ENCODE data around the gene PTPRG.
"Not testable (repeated sequence)": the region's sequence is repeated elsewhere in the genome, so short reads cannot be mapped to it uniquely, and the experiment has no call there.

Gene PTPRG

DNA sequence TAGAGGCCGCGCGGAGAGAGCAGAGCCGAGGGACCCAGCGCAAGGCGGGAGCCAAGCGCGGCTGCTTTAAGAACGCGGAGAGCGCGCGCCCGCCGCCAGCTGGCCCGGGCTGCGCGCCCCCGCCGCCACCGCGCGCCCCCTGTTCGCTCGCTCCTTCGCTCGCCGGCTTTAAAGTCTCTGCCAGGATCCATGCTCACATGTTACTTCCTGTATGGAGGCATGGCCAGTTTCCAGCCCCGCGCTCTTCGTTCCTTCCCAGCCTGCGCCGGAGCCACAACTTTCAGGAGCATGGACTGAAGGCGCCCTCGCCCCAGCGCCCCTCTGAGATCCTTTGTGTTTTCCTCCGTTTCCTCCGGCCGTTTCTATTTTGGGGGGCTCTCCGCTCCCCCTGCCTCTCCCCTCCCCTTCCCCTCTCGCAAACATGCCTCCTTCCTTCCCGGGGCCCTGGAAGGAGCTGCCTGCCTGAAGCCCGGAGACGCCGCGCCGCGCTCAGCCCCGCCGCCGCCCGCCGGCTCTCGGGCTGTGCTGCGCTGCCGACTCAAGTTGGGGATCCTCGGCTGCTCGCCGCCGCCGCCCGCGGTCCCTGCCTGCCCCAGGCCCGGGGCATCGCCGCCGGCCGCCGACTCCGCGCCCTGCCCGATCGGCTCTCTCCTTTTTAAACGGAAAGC is at the start of gene PTPRG:
Gene PTPRG (plus strand): TSS at position 198 of the 668 bp plus-strand sequence. CDS start 717 bp downstream, outside the sequence.
- DNase-seq = peak; percentile 57

DNA sequence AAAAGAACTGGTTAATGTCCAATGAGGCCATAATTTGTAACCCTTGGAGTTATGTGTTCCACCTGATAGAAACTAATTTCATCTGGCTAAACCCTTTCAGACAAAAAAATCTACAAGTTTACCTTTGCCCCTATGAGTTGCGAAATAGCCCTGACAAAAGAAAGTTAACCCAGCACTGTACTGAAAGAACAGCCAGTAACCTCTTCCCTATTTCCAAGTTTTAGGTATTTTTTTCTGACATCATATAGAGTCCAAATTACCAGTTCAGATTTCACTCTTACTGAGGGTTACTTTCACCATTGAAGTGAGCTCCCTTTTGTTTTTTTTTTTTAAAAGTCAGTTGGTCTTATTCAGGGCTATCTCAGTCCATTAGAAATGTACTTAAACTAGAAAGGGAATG is 42.8 kb upstream of the PTPRG start:
- DNase-seq = no peak

DNA sequence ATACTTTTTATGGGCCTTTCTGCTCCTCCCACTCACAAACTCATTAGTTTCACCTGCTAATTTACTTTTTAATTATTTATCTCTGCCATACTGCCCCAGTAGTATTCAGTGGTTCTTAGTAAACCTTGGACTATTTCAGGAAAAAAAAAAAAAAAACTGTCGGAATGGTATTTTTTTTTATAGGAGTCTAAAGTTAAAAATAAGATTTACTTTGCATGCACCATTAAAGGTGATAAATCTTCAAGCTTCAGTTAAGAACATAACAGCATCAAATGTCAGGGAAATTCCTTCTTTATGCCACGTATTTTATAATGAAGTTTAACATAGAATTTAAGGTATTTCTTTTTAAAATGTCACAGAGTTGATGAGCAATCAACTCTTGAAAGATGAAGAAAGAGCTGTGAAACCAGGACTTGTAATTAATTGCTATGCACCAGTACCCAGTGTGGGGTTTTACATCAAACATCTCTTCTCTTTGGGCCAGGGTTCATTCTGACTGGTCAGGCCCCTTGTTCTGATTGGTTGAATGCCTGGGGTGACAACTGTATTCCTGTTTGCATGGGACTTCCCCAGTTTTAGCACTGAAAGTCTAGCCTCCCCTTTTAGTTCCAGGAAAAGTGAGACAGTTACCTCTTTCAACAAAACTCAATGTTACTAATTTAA is 40.3 kb upstream of the PTPRG start:
- no peak for DNase-seq

DNA sequence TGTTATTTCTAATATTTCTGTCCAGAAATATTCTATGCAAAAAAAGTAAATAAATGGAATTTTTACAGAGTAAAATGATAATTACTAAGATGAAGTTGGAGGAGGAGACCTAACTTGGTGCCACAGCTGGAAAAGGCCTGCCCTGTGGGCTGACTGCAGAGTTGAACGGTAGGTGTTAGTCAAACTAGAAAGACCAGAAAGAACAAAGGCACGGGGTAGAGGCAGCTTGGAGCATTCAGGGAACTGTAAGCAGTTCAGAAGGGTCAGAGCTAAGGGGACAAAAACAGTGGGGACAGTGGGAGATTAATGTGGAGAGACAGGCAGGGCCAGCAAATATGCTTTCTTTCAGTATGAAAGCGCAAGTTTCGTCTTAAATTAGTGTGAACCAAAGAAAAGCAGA is 39.3 kb upstream of the PTPRG start:
- DNase-seq = no peak

DNA sequence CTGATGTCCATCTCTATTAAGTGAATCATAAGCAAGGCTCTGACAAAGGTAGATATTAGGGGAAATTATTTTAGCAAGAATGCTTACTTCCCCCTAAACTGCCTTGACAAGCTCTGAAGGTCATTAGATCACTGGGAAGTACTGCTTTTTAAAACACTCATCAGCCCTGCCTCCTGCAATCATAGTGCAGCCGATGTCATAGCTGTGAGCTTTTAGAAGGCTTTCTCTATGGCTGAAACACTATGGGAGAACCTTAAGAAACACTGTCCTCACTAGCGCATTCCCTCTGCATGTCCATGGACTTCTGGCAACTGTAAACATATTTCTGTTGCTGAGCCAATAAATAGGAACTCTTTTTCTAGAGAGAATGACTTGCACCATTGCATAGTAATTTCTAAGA is 38.7 kb upstream of the PTPRG start:
- DNase-seq = no peak

DNA sequence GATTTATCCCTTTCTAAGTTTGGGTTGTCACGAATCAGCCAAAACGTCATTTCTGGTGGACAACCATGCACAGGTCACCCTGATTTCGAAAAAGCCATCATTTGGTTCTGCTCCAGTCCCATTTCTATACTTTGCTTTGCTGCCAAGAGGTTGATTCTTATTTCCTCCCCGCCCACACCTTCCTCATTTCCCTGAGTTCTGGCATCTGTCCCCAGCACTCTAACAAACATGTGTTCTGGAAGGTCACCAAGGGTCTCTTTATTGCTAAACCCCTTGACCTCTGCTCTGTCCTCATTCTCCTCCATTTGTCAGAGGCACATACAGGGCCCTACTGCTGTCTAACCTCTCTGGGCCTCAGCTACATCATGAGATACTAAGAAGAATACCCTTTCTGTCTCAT is 36.4 kb upstream of the PTPRG start:
- no peak for DNase-seq

DNA sequence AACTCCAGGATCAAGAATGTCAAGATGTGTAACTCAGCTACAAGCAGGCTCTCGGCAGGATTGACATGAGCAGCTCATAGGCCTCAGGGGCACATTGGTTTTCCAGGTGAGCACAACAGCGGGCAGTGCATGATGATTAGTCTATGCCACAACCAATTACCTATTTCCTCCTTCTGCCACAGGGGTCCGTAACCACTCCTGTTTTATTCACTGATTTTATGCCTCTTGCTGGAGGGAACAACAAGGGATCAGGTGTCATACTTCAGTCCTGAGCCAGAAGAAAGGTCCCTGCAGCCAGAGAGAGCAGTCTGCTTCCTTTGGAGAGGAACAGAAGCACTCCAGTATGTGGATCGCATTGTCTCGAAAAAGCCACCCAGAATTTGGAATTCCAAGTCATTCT is 35.1 kb upstream of the PTPRG start:
- DNase-seq = no peak

DNA sequence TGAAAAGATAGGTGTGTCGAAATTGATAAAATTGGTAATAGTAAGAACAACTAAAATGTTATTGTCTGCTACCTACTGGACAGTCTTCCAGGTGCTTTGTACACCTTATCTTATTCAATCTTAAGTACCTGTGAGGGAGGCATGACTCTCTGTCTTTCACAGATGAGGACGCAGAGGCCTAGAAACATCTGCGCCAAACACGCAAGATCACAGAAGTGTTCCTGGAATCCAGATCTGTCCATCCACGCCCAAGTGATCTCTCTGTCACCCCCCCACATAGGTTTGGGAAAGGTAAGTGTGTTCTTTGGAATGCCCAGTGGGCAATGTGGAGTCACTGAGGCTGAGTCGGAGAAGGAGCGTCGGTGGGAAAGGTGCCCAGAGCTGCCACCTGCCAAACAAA is 34.4 kb upstream of the PTPRG start:
- DNase-seq = no peak

DNA sequence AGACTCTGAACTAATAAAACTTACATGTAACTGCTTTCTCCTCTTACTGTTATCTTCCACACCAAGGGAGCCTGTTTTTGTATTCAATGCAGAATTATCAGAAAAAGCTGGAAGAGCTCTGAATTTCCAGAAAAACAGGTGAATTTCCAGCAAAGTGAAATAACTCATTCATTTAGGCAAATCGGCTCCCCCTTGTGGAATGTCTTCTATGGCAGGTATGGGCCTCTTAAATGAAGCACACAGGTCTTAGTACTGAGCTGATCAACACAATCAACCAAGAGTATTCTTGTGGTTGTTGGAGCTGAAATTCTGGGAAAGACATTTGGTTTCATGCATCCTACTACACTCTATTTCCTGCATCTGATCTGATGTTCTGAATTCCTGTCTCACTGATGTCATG is 31.0 kb upstream of the PTPRG start:
- DNase-seq = no peak

DNA sequence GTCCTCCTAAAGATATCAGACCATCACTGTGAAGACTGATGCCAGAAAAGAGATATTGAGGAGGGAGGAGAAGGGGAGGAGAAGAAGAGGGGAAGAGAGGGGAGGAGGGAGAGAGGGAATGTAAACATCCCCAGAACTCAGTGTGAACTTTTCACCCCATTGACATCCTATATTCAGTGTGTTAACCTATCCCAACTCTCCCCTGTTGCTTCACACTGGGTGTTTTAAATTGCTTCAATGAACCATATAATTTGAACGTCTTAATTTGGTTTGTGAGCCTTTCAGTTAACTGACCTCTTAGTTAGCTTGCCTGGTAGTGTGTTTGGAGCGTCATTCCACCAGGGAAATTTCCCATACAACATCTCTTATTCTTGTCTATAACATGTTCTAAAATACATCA is 29.8 kb upstream of the PTPRG start:
- no peak for DNase-seq

DNA sequence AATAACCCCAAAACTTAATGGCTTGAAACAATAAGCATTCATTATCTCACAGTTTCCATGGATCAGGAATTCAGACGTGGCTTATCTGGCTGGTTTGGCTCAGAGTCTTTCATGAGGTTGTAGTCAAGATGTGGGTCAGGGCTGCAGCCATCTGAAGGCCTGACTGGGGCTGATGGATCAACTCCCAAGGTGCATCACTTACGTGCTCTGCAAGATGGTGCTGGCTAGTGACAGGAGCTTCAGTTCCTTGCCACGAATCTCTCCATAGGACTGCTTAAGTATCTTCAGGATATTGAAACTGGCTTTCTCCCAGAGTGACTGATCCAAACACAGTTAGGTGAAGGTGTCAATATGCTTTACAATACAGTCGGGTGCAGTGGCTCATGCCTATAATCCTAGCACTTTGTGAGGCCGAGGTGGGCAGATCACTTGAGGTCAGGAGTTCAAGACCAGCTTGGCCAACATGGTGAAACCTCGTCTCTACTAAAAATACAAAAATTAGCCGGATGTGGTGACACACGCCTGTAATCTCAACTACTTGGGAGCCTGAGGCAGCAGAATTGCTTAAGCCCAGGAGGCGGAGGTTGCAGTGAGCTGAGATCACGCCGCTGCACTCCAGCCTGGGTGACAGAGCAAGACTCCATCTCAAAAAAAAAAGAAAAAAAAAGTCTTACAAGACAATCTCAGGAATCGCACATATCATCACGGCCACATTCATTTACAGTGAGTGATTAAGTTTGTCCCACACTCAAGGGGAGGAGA is 28.5 kb upstream of the PTPRG start:
- DNase-seq = no peak

DNA sequence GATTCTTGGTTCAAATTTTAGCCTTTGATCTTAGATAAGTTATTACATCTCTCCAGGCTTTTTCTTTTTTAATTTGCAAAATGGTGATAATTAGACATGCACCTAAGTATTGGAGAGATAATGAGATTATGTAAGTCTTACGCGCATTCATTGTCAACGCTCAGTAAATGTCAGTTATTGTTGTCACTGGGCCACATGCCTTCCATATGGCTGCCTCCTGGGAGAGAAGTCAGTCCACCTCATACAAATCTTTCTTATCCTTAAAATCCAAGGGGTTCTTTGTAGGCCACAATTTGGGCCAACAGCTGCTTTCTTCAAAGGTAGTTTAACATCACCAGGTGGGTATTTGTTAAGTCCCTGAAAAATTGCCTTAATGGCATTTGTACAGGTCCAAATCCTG is 25.5 kb upstream of the PTPRG start:
- no peak for DNase-seq

DNA sequence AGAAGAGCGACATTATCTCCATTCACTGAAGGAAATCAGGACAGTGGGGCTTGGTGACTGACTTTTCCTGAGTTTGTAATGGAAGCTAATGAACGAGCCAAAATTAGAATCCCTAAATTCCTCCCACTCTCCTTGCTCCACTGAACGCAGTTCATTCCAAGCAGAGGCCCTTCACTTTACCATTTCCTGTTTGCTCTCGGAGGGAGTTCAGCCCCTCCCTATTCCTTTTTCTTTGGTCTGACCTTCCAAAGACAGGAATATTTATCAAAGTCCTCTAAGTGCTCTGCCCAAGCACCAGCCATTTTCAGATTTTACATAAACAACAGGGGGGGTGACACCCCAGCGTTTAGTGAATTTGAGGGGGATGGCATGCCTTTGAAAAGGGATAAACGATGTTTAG is 24.0 kb upstream of the PTPRG start:
- no peak for DNase-seq

DNA sequence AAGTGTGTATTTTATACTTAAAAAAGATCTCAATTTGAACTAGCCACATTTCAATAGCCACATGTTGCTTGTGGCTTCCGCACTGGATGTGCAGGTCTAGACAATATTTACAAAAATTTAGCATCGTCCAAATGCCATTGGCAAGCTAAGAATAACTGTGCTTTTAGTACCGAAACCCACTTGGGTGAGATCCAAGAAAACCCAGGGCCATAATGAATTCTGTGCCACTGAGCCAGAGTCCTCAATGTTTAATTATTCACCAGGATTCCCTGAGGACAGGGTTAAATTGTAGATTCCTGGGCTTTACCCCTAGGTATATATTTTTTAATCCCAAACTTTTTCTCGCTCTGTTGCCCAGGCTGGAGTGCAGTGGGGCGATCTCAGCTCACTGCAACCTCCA is 22.9 kb upstream of the PTPRG start:
- DNase-seq = no peak

DNA sequence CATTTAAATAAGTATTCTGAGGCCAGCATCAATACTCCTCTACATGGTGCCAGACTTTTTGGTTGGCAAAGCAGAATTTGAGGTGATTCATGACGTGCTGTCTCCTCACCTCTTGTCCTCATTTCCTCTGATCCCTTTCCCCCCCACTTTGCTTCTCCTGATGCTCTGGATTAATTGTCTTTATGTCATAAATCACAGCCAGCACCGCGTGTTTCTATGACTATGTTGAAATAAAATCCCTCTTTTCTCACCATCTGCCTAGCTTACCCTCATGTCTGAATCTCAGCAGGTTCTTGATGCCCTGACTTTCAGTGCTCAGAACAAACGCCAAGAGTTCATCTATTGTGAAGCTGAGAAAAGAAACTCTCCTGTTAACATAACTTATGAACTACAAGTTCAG is 19.7 kb upstream of the PTPRG start:
- DNase-seq = no peak

DNA sequence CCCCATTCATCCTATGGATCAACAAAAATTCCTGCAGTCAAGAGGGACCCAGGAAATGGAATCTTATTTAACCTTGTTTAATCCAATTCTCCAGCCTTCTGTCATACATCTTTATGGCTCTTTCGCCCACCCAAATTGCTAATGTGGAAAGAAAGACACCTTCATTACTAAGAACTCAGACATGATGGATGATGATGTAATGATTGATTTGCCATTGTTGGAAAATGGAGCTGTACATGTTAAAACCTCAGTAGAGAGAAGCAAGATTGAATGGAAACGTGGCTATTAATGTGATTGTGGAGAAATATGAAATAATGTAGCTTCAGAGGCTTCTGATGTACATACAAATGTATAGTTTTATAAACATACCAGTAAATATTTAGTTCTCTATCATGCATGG is 15.7 kb upstream of the PTPRG start:
- no peak for DNase-seq

DNA sequence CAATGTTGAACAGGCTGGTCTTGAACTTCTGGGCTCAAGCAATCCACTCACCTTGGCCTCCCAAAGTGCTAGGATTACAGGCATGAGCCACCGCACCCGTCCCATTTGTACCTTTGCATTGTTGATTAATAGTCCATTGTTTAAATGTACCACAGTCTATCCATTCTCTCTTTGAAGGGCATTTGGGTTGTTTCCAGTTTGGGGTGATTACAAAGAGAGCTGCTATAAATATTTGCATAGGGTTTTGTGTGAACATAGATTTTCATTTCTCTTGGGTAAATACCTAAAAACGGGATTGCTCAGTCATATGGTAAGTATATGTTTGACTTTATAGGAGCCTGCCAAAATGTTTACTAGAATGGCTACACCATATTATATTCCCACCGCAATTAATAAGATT is 13.7 kb upstream of the PTPRG start:
- no peak for DNase-seq

DNA sequence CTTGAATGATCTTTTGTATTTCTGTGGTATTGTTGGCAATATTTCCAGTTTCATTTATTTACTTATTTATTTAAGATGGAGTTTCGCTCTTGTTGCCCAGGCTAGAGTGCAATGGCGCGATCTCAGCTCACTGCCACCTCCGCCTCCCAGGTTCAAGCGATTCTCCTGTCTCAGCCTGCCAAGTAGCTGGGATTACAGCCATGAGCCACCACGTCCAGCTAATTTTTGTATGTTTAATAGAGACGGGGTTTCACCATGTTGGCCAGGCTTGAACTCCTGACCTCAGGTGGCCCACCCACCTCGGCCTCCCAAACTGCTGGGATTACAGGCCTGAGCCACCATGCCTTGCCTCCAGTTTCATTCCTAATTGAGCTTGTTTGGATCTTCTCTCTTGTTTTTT is 8.7 kb upstream of the PTPRG start:
- not testable (repeated sequence) for DNase-seq

DNA sequence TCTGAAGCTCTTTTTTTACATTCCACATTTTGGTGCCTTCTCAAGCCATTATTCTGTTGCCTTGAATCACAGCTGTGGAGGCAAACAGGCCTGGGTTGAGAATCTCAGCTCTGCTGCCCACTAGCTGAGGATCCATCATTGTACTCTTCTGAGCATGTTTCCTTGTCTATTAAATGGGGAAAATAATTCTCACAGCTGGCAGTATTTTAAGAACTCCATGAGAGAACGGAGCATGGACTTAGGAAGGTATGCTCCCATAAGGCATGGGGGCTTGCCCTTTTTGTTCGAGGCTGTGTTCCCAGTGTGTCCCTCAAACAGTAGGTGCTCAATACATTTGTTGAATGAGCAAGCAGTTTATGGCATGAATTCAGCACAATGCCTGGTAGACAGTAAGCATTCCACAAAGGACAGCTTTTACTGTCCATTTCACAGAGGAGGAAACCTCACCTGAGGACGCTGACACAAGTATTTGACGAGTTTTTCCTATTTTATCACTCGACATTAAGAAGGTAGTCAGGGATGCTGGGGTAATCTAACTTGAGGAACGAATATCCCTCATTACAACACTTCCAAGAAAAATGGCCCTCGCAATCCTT is 2.1 kb upstream of the PTPRG start:
- DNase-seq = no peak

DNA sequence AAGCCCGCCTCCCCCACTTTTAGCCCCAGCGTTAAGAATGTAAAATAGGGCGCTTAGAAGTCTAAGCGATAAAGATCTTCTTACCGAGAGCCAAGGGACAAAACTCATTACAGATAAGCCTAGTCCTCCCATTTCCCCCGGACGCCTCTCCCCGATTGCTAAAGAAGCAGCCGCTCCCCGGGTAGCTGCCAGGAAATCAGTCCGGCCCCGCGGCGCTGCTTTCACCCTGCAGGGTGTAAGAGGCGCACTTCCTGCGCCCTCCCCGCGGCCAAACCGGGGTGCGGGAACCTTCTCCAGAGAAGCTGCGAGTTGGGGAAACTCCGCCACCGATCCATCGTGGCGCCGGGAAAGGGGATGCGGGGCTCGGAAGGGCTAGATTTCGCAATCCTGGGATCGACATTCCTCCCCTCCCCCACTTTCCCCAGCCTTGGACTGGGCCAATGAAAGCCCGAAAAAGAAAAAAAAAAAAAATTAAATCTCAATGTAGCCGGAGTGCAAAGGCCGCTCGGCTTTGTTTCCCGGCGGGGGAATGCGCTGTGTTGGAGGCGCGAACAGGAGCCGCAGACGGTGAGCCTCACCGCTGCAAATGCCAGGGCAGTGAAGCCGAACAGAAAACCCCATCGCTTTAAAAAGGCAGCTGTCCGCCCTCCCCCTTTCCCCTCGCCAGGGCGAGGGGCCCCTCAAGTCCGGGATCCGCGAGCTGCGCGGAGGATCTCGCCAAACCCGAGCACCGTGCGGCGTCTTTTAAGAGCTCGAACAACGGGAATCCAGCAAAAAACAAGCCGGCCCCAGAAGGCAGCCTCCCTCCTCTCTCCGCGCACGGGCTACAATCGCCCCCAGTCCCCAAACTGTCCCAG is 626 bp upstream of the PTPRG start:
- DNase-seq = peak; percentile 40

DNA sequence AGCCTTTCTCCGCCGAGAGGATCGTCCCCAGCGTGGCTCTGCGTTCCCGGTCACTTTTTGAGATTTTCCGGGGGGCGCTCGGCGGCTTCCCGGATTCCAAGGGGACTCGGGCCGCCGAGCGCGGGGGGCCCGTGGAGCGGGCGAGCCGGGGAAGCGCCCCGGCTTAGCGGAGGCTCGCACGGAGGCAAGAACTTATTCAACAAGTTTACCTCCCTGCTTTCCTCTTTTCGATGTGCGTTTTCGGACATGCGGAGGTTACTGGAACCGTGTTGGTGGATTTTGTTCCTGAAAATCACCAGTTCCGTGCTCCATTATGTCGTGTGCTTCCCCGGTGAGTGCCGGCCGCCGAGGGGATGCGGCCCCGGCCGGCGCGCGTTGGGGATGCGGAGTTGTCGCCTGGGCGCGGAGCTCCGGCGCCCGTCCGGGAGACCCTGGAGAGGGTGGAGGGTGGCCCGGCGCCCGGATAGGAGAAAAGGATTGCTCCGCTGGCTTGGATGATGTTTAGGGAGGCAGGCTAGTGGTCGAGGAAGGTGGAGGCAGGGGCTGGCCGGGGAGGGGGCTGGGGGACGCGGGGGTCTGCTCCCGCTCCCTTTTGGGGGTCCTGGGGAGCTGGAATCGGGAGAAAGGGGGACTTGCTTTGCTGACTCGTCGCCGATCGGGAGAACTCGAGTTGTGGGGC is 810 bp downstream of the PTPRG start:
- no peak for DNase-seq

DNA sequence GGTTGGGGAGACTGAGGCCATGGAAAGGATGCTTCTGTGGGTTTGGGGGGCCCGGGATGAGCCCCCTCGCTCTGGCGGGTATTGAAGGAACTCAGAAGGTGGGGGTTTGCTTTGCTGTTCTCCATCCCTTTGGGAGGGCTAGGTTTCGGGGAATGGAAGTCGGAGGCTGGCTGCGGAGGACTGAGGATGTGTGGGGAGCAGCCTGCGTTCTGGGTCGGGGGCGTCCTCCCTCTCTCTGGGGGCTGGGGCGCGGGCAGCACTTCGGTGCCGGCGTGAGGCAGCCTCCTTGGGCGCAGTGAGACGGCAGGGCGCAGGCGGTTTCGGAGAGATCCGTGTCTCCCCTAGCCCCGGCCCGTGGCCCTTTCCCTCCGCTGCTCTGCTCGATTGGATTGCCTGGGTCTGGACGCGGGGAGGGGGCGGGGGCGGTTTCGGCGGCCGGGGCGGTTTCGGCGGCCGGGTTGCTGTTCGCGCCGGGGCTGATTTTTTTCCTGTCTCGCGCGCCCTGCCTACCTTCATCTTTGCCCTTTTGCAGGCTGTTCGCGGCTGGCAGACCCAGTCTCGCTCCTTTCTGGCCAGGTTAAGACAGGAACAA is 1.4 kb downstream of the PTPRG start:
- no peak for DNase-seq
